ENCODE measurements around the gene HYPK.
A peak's percentile ranks its signal among the peaks of the same experiment; 100 is the strongest.
"Not testable (repeated sequence)": the region's sequence is repeated elsewhere in the genome, so short reads cannot be mapped to it uniquely, and the experiment has no call there.

HYPK gene

GRCh38 chr15:43796566-43796965 lies 3.8 kb upstream of the HYPK start:
- FAIRE-seq = no peak

- no peak for FAIRE-seq
These were observed 1.0 kb upstream of the HYPK start for GRCh38 chr15:43799209-43799944.

- no peak for FAIRE-seq
These were observed 484 bp upstream of the HYPK start, which contains the start of gene SERINC4 for GRCh38 chr15:43799945-43800285. Gene SERINC4, minus strand, starts transcription at chr15:43800220. Its CDS starts 234 bp downstream, at chr15:43799986.

GRCh38 chr15:43802676-43803075 lies 2.3 kb downstream of the HYPK start:
- not testable (repeated sequence) for FAIRE-seq

GRCh38 chr15:43808435-43808950 lies 8.1 kb downstream of the HYPK start:
- no peak for FAIRE-seq

- no peak for FAIRE-seq
These were observed 8.7 kb downstream of the HYPK start for GRCh38 chr15:43808960-43809678.

- FAIRE-seq = not testable (repeated sequence)
These were observed 14.7 kb downstream of the HYPK start for GRCh38 chr15:43815064-43815463.

- no peak for FAIRE-seq
These were observed 21.1 kb downstream of the HYPK start for GRCh38 chr15:43821505-43821904.

GRCh38 chr15:43824302-43825246 lies 24.2 kb downstream of the HYPK start, which contains the start of gene MFAP1:
Gene MFAP1, minus strand, starts transcription at chr15:43824690. Its CDS starts 121 bp downstream, at chr15:43824569.
- FAIRE-seq = peak; percentile 97

GRCh38 chr15:43825305-43825704 lies 24.9 kb downstream of the HYPK start:
- not testable (repeated sequence) for FAIRE-seq

- FAIRE-seq = no peak
These were observed 25.7 kb downstream of the HYPK start for GRCh38 chr15:43826029-43826507.

GRCh38 chr15:43826508-43827341 lies 26.3 kb downstream of the HYPK start, which contains the start of gene WDR76:
Gene WDR76, plus strand, starts transcription at chr15:43827002. Its CDS starts 31 bp downstream, at chr15:43827033.
- FAIRE-seq = no peak

- no peak for FAIRE-seq
These were observed 27.8 kb downstream of the HYPK start for GRCh38 chr15:43828061-43828657.

GRCh38 chr15:43829951-43830540 lies 29.6 kb downstream of the HYPK start:
- not testable (repeated sequence) for FAIRE-seq

- FAIRE-seq = not testable (repeated sequence)
These were observed 30.4 kb downstream of the HYPK start for GRCh38 chr15:43830691-43831275.

- not testable (repeated sequence) for FAIRE-seq
These were observed 31.2 kb downstream of the HYPK start for GRCh38 chr15:43831519-43832052.

GRCh38 chr15:43832485-43832884 lies 32.1 kb downstream of the HYPK start:
- FAIRE-seq = not testable (repeated sequence)

GRCh38 chr15:43845421-43845820 lies 45.0 kb downstream of the HYPK start:
- no peak for FAIRE-seq

GRCh38 chr15:43851251-43851650 lies 50.9 kb downstream of the HYPK start:
- no peak for FAIRE-seq

- no peak for FAIRE-seq
These were observed 52.2 kb downstream of the HYPK start for GRCh38 chr15:43852607-43853006.

All from A204.1 (cell line).